ENCODE data around the gene LCN1.

- no peak for TF ChIP-seq CTCF (IDR thresholded peaks at IDR 0.05; ENCODE audit: insufficient read depth, low read length)
- TF ChIP-seq POLR2AphosphoS5 (IDR thresholded peaks at IDR 0.05; ENCODE audit: low read depth): no peak
Measured at GRCh38 chr9:135479469-135480052, 41.7 kb upstream of the LCN1 start, which contains the start of gene PPP1R26.

All from HL-60 (cell line).